ENCODE data around the gene PLOD1. TPM values are rescaled to one million over a fixed set of nuclear protein-coding genes. Genes with fewer than 3 reads are reported as not detected.
"Not testable (repeated sequence)": the region's sequence is repeated elsewhere in the genome, so short reads cannot be mapped to it uniquely, and the experiment has no call there.

Gene PLOD1
- polyA plus RNA-seq, 1 experiment, result 314 TPM

- POLR2A ChIA-PET, result no interaction called here
- CTCF ChIA-PET, result interaction anchor here (0.8 kb wide), 1 partner anchor 27 kb away, joined by 5 read pairs; the partner anchor contains the start of gene PLOD1
- TF ChIP-seq, protein P1, sequence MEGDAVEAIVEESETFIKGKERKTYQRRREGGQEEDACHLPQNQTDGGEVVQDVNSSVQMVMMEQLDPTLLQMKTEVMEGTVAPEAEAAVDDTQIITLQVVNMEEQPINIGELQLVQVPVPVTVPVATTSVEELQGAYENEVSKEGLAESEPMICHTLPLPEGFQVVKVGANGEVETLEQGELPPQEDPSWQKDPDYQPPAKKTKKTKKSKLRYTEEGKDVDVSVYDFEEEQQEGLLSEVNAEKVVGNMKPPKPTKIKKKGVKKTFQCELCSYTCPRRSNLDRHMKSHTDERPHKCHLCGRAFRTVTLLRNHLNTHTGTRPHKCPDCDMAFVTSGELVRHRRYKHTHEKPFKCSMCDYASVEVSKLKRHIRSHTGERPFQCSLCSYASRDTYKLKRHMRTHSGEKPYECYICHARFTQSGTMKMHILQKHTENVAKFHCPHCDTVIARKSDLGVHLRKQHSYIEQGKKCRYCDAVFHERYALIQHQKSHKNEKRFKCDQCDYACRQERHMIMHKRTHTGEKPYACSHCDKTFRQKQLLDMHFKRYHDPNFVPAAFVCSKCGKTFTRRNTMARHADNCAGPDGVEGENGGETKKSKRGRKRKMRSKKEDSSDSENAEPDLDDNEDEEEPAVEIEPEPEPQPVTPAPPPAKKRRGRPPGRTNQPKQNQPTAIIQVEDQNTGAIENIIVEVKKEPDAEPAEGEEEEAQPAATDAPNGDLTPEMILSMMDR (IDR thresholded peaks at IDR 0.05; ENCODE audit: low read depth, low read length), result no peak
Measured at GRCh38 chr1:11906870-11907269, 27.6 kb upstream of the PLOD1 start.

DNA sequence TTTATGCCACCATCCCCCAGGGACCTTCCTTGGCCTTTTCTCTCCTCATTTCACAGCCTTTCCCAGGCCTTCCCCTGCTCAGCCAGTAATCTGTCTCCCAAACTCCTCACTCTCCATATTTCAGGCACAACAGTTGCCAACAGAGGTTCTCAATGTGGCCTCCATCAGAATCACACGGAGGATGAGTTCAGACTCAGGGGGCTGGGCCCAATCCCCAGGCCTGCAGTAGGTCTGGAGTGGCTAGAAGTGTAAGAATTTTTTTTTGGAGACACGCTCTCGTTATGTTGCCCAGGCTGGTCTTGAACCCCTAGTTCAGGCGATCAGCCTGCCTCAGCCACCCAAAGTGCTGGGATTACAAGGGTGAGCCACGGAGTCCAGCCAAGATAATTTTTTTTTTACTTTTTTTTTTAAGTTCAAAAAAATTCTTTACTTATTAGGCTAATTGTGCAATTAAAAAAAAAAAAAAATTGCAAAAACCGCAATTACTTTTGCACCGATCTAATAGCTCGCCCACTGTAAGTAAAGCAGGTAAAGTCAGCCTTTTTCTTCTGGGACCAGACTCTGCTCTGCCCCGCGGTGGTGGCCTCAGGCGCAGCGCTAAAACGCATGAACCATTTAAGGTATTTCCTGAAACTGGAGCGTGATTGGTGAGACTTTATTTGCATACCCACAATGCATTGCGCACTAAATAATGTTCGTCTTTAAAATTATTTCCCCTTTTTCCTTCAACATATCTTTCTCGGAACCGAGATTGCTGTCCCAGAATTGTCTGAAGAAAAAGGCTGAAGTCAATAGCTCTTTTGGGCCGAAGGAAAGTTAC lies 27.0 kb upstream of the PLOD1 start:
- TF ChIP-seq, protein P1 (IDR thresholded peaks at IDR 0.05; ENCODE audit: low read depth, low read length), result peak; percentile 83
- POLR2A ChIA-PET, result interaction anchor here (0.6 to 3.6 kb wide), 41 partner anchors 8 to 319 kb away, joined by 3 to 79 read pairs (median 6); partner anchors contain the start of genes AGTRAP, CLCN6, KIAA2013 and MFN2
- CTCF ChIA-PET, result interaction anchor here (0.6 to 1.3 kb wide), 17 partner anchors 9 to 870 kb away, joined by 3 to 7 read pairs (median 4); partner anchors contain the start of genes NPPA and PLOD1
- peak; percentile 91 for DNase-seq (ENCODE audit: low read depth, low spot score)
- Histone ChIP-seq H3K27ac (ENCODE audit: low read depth, low read length) (peak overlapping the region; percentile 99), H3K4me3 (ENCODE audit: low read depth, low read length) (peak overlapping the region; percentile 18; the same call in 1 of the 2 replicates), H3K9me3 (ENCODE audit: control insufficient read depth, insufficient read depth, low read length) (no peaks in the 10 kb centered on the region), H3K27me3 (ENCODE audit: control insufficient read depth, insufficient read depth, low read length) (no peaks in the 10 kb centered on the region)

More at GRCh38 chr1:11906870-11907269, 27.6 kb upstream of the PLOD1 start:
- no peak overlapping the region for H3K27ac ChIP-seq (ENCODE audit: low read depth, low read length)
- DNase-seq (ENCODE audit: low read depth, low spot score), result no peak
- H3K27me3 ChIP-seq (ENCODE audit: control insufficient read depth, insufficient read depth, low read length), result no peaks in the 10 kb centered on the region
- H3K4me3 ChIP-seq (ENCODE audit: low read depth, low read length), result no peak overlapping the region
- H3K9me3 ChIP-seq (ENCODE audit: control insufficient read depth, insufficient read depth, low read length), result no peaks in the 10 kb centered on the region

- peak; percentile 99 for DNase-seq (ENCODE audit: low read depth, low spot score)
- Histone ChIP-seq H3K4me3 (ENCODE audit: low read depth, low read length) (peak overlapping the region; percentile 65), H3K27ac (ENCODE audit: low read depth, low read length) (peak overlapping the region; percentile 99), H3K27me3 (ENCODE audit: control insufficient read depth, insufficient read depth, low read length) (no peaks in the 10 kb centered on the region), H3K9me3 (ENCODE audit: control insufficient read depth, insufficient read depth, low read length) (no peaks in the 10 kb centered on the region)
- TF ChIP-seq, protein P1 (IDR thresholded peaks at IDR 0.05; ENCODE audit: low read depth, low read length), result no peak
- ChIA-PET POLR2A (interaction anchor here (0.6 to 3.6 kb wide), 50 partner anchors 9 to 347 kb away, joined by 3 to 79 read pairs (median 6); partner anchors contain the start of genes AGTRAP, CLCN6, KIAA2013 and MFN2), CTCF (interaction anchor here (0.6 to 1.3 kb wide), 17 partner anchors 8 to 870 kb away, joined by 3 to 7 read pairs (median 4); partner anchors contain the start of gene NPPA)
Measured at GRCh38 chr1:11908095-11908675, 26.3 kb upstream of the PLOD1 start.

GRCh38 chr1:11910914-11911228 lies 23.6 kb upstream of the PLOD1 start:
- CTCF ChIA-PET; DNase-seq (ENCODE audit: low read depth, low spot score); H3K9me3 ChIP-seq (ENCODE audit: control insufficient read depth, insufficient read depth, low read length); H3K4me3 ChIP-seq (ENCODE audit: low read depth, low read length); H3K27ac ChIP-seq (ENCODE audit: low read depth, low read length); H3K27me3 ChIP-seq (ENCODE audit: control insufficient read depth, insufficient read depth, low read length): not testable (repeated sequence)
- POLR2A ChIA-PET, result interaction anchor here (3.6 kb wide), 1 partner anchor 70 kb away, joined by 79 read pairs; the partner anchor contains the start of gene MFN2

- Histone ChIP-seq H3K4me3 (ENCODE audit: low read depth, low read length) (no peak overlapping the region), H3K9me3 (ENCODE audit: control insufficient read depth, insufficient read depth, low read length) (no peaks in the 10 kb centered on the region), H3K27ac (ENCODE audit: low read depth, low read length) (no peak overlapping the region), H3K27me3 (ENCODE audit: control insufficient read depth, insufficient read depth, low read length) (no peaks in the 10 kb centered on the region)
- POLR2A ChIA-PET, result no interaction called here
- CTCF ChIA-PET, result no interaction called here
- no peak for DNase-seq (ENCODE audit: low read depth, low spot score)
- TF ChIP-seq, protein P1 (IDR thresholded peaks at IDR 0.05; ENCODE audit: low read depth, low read length), result no peak
Measured at GRCh38 chr1:11912000-11912399, 22.5 kb upstream of the PLOD1 start.

DNA sequence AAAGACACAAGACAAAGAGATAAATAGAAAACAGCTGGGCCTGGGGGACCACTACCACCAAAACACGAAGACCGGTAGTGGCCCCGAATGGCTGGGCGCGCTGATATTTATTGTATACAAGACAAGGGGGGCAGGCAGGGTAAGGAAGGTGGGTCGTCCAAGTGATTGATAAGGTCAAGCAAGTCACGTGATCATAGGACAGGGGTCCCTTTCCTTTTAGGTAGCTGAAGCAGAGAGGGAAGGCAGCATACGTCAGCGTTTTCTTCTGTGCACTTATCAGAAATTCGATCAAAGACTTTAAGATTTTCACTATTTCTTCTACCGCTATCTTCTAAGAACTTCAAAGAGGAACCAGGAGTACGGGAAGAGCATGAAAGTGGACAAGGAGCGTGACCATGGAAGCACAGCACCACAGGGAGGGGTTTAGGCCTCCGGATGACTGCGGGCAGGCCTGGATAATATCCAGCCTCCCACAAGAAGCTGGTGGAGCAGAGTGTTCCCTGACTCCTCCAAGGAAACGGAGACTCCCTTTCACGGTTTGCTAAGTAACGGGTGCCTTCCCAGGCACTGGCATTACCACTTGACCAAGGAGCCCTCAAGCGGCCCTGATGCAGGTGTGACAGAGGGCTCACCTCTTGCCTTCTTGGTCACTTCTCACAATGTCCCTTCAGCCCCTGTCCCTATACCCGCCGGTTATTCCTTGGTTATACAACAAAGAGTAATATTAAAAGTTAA lies 21.9 kb upstream of the PLOD1 start:
- H3K27me3 ChIP-seq (ENCODE audit: control insufficient read depth, insufficient read depth, low read length); H3K9me3 ChIP-seq (ENCODE audit: control insufficient read depth, insufficient read depth, low read length); H3K27ac ChIP-seq (ENCODE audit: low read depth, low read length); DNase-seq (ENCODE audit: low read depth, low spot score); CTCF ChIA-PET; POLR2A ChIA-PET; H3K4me3 ChIP-seq (ENCODE audit: low read depth, low read length): not testable (repeated sequence)

Data from AG04450 (cell line).